Medulla oblongata (tissue), 1 donor: ENCODE data around the gene SULT2B1.

Source experiments
- DNase-seq: peaks from one replicate; pipeline ENCODE4 v3.0.0-alpha.2; 2015; ENCODE audit errors: extremely low spot score

SULT2B1 gene

DNA sequence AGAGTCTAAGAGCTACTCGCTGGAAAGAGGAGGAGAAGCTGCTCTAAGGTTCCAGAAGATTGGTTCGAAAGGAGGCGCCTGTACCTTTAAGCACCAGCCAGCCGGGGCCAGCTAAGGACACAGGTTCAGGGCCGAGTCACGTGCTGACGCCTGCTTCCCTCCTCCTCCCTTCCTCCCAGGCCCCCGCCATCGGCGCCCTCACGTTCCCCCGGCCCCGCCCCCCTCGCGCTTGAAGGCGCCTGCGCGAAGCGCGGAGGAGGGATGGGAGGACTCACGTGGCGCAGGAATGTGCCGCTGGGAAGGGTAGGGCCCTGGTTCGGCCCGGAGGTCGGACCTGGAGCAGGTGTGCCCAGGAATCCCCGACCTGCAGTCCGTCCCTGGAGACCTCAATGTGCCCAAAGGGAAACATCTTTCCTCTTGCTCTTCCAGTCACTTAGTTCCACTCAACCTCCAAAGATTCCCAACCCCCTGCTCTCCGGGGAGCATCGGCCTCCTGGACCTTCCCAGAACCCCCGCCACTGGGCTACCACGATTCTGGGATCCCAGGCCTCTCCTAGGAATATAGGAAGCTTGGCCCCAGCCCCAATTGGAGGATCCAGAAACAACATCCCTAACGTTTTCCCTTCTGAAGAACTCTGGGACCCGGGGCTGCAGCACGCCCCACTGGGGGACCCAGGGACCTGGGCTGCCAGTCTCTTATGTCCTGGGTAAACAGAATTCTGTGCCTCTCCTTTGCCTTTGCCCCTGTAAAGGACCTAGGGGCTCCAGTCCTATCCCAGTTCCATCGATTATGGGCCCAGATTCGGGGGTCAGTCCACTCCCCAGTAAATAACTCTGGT lies 82.7 kb downstream of the SULT2B1 start:
- peak; percentile 96 for DNase-seq

DNA sequence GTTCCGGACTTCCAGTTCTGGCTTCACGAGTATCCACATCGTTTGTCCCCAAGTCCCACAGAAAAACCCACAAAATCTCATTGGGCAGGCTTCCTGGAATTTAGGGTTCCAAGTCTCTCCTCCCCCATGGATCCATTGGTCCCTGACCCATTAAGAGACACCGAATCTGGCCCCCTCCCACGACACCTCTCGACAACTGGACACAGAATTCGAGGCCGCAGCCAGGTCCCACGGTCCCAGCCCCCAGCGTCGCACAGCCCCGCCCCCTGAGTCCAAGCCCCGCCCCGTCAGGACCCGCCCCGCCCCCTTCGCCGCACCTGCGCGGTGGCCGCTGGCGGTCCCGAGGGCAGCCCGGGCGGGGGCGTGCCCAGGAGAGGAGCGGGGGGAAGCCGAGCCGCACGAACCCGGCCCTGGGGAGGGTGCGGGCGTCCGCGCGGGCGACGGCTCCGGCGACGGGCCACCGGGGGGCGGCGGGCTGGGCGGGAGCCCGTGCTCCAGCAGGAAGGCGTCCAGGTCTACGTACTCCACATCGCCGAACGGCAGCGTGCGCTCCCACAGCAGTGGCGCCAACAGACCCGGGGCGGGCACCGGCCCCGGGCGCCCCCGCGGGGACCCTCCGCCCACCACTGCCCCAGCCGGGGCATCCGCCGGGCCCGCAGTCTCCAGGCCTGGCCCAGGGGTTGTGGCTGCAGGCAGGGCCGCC lies 83.4 kb downstream of the SULT2B1 start:
- DNase-seq = peak; percentile 75

DNA sequence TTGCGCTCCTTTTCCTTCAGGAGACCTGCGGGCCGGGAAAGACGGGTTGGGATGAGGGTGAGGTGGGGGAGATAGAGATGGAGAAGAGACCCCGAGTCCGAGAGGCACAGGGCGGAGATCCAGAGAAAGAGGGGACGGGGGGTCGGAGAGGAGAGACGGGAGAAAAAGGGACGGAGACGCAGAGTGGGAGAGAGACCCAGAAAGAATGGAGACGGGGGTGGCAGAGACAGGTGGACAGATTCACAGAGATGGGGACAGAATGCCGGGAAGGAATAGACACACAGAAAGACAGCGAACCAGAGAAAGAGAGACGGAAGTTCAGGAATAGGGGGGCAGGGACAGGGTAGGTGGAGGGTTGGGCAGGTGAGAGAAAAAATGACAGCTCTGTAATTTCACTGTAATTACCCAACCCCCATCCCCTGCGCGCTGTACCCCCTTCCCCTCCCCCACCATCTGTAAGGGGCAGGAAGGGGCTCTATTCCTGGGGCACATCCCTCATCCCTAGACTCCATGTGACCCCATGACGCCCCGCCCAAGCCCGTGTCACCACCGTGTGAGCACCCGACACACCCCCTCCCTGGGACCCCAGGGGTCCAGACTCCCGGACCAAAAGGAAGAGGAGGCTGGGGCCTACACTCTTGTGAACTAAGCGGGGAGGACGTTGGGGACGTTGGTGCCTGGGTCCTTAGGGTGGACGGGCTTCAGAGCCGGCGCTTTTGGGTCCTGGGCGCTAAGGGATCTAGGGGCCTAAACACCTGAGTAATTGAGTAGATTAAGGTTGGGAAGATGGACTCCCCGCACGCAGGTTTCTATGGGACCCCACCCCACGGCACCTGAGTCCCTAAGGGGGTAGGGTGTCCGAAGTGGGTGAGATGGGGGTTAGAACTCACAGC lies 84.2 kb downstream of the SULT2B1 start:
- peak; percentile 79 for DNase-seq

DNA sequence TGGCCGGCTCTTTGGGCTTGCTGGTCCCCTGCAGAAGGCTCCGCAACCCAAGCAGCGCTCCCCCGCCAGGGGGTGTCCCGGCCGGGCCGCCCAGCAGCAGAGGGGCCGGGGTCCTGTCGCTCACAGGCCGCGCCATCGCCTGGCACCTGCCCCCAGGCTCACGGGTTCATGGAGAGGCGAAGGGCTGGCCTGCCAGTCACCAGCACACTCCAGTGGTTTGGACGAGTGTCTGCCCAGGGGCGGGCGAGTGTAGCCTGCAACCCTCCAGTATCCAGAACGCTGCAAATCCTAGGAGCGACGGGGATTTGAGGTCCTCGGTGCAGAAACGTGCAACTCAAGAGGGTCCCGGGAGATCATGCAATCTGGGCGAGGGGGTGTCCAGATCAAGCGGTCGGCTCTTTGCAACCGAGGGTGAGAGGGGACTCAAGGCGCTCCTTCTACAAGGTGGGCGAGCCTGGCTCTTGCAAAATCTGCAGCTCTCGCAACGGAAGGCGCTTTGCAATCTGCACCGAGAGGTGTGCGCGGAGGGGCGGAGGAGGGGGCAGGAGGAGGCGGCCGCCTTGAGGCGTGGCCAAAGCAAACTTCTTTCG lies 85.0 kb downstream of the SULT2B1 start, which contains the start of gene DBP:
Gene DBP (minus strand): TSS at position 521 of the 590 bp plus-strand sequence. CDS start 385 bp downstream, at position 136.
- no peak for DNase-seq

DNA sequence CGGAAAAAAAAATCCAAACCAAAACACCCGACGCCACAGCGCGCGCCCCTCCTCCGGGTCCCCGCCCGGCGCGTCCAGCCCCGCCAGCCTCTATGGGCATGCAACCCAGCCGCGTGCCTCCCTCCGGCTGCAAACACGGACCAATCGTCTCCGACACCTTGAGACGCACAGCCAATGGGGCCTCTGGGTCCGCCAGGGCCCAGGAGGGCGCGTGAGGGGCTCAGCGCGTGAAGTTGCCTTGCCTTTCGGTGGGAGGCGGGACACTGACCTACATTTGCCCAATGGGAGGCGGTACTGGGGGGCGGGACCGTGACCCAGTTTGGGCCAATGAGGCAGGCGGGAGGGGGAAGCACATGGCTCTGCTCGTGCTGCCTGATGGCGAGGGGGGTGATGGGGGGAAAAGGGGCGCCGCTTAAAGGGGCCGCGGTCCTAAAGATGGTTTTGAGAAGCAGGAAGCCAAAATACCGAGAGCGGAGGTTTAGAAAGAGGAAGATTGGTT lies 85.5 kb downstream of the SULT2B1 start:
- peak; percentile 100 for DNase-seq

DNA sequence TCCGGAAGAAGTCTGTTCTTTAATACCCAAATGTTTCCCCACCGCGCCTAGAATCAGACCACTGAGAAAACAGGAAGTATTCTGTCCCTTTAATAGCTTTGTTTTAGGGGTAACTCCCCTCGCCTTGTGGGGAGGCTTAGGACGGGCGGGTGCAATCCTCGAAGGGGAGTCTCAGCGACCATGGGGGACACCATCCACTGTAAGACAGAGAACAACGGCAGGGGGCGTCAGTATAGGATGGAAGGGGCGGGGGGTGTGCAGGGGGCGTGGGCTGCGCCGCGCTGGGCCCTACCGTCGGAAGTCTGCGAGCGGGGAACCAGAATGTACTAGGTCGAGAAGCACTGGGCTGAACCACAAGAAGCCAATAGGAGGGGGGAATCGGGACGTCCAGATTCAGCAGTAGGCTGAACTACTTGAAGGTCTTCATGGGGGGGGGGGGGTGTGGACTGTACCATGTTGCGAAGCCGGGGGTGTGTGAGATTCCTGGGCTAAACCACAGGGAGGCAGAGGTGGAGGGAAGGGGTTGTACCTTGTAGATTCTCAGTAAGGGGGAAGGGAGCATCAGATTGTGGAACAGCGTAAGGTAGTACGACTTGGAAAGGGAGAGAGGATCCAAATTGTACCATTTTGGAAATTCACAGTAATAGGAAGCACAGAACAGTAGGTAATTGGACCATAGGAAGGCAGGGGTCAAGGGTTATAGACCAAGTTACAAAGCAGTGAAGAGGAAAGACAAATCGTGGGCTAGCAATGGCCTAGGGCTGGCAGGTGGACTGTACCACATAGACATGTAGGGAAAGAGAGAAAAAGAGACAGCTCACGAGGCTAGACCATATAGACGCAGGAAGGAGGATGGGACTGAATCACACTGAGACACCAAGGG lies 86.2 kb downstream of the SULT2B1 start:
- peak; percentile 96 for DNase-seq

DNA sequence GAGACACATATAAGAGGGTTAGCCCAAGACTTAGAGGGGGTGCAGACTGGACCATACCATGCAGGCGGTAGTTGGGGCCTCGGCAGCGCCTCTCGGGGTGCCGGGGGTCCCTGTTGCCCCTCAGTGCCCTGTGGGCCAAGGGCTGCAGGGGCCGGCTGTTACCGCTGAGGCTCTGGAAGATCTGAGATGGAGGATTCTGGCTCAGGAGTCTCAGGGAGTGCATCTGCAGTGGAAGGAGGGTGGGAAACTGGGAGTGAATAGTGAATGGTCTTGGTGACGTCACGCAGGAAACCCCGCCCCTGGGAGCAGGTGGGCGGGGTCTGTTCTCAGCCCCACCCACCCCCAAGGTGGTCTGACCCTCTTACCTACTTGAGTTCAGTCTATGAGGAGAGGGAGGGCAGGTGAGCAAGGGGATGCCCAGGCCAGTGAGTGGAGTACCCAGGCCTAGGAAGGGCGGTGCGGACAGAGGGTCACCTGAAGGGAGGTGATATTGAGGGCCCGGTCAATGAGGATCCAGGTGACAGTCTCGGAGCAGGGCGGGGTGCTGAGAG lies 86.9 kb downstream of the SULT2B1 start:
- no peak for DNase-seq

DNA sequence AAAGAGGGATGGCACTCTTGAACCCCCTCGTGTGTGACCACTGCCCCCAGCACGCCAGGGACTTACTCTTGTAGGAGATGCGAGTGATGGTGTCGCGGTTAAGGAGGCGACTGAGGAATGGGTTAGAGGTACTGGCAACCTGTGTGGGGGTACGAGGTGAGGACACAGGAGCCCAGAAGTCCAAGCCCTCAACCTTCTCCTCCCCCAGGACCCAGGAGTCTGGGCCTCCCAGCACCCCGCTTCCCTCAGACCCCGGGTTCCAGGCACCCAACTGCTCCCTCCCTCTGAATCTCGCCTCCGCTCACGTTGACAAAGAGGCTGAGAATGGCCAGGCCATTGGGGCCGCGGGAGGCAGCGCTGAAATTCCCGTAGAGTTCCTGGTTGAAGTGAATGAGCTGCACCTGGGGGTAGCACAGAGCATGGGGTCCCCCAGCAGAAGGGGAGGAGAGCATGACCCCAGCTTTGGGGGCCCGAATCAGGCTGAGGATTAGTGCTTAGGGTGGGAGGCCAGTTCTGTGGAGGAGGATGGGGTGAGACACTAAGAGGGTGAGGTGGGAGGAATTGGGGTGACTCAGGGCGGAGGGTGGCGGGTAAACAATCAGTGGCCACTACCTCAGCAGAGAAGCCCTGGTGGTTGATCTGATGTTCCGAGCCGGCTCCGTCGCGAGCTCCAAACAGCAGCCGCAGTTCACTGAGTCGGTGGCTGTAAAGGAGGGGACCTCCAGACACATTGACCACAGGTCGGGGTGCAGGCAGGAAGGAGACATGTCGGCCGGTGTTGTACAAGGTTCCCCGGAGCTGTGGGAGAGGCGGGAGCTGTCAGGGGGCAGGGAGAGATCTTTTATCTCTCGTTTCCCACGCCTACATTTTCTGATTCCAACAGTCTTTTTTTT lies 87.8 kb downstream of the SULT2B1 start:
- DNase-seq = no peak

DNA sequence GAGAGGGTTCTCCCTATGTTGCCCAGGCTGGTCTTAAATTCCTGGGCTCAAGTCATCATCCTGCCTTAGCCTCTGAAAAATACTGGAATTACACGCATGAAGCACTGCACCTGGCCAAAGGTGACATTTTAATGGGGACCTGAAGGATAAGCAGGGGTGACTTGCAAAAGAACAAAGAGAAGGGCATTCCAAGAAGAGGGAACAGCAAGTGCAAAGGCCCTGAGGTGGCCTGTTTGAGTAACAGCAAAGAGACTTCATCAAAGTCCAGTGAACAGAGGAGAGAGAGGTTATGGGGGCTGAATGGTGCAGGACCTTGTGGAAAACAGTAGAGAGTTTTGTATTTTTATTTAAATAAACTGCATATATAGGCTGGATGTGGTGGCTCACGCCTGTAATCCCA lies 89.9 kb downstream of the SULT2B1 start:
- DNase-seq = no peak

DNA sequence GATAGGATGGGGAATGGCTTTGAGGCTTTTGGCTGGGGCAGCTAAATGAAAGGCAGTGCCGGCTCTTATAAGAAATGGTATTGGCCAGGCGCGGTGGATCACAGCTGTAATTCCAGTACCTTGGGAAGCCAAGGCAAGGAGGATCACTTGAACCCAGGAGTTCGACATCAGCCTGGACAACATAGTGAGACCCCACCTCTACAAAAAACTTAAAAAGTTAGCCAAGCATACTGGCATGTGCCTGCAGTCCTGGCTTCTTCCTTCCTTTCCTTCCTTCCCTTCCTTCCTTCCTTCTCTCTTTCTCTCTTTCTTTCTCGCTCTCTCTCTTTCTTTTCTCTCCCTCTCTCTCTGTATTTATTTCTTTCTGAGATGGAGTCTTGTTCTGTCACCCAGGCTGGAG lies 90.9 kb downstream of the SULT2B1 start:
- no peak for DNase-seq

DNA sequence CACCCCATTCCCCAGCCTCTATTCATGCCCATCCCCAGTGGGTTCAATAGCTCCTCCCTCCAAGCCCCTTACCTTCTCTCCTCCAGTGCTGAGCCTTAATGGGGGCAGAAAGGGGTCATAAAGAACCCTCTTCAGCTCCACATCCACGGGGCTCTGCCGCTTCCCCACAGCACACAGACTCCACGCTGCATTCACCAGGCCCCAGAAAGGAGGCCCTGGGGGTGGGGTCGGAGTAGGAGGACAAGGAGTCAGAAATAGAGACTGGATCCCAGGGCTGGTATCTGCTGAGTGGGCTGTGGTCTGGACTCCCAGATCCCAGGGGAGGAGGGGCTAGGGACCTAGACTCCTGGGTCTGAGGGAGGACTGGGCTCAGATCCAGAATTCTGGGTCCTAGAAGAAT lies 92.4 kb downstream of the SULT2B1 start:
- DNase-seq = peak; percentile 38

DNA sequence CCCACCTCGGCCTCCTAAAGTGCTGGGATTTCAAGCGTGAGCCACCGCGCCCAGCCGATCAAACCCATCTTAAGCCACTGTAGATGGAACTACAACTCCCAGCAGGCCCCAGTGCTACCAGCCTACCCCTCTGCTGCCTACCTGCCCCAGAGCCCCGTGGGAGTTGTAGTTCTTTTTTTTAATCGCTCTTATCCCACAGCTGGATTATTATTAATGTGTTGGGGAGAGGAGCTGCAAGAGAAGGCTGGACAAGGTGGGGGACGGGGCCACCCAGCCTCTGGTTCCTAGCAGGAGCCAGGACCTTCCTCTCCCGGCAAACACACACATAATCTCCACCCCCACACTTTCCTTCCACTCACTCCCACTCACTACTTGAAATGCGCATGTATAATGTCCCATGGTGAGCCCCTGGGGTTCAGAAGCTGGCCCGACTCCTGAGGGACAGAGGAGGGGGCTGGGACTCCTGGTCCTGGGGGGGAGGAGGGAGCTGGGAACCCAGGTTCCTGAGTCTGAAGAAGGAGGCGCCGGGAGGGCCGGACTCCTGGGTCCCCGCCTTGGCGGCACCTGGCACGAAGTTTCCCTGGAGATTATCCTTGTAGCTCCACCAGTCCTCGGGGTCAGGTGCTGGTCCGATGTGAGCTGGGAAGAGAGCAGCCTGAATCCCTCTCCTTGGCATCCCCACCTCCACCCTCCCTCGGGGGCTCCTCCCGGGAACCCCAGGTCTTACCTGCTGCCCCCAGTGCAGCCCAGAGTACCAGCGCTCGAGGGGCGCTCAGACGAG lies 93.1 kb downstream of the SULT2B1 start:
- peak; percentile 89 for DNase-seq

DNA sequence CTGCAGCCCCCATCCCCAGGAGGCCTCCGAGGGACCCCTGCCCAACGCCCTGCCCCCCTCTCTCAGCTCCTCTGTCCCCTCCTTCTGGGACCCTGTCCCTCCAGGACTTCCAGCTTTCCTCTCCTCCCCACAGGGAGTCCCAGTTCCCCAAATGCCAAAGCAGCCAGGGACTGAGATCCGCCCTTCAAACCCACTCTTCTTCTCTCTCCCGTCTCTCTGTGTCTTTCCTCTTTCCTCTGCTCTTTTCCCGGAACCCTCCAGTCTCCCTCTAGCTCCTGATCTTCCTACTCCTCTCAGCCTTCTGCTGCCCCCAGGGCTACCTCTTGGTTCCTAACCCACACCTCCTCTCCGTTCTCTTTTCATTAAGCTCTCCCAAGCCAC lies 93.6 kb downstream of the SULT2B1 start:
- peak; percentile 55 for DNase-seq

DNA sequence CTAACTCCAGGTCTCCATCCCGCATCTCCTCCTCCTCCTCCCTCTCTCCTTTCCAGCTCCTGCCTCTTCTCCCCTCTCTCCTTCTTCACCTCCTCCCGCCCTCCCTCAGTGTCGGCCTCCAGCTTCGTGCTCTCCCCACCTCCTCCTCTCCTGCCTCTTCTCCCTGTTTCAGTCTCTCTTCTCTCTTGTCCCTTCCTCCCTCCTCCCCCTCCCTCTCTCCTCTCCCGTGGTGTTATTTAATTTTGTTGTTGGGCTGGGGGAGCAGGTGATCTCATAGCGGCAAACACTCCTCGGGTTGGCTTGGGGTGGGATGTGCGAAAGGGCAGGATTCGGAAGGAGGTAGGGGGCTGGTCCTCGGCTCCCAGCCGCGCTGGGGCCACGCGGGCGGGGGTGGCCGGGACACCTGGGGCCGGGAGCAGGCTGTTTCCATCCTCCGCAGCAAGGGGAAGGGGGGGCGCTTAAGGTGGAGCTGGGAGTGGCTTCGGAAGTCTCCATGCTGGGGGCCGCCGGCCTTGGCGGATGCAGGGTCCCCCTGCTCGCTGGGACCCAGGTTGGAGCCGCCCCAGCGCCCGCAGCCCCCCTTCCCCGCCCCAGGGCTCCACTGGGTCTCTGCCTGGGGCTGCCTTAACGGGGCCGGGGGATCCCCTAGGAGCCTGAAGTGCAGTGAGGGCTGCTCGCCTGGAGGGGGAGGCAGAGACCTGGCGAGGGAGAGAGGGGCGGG lies 94.2 kb downstream of the SULT2B1 start, which contains the start of gene CA11:
Gene CA11 (minus strand): TSS at position 187 of the 721 bp plus-strand sequence. CDS start 555 bp downstream, outside the sequence.
- peak; percentile 95 for DNase-seq

DNA sequence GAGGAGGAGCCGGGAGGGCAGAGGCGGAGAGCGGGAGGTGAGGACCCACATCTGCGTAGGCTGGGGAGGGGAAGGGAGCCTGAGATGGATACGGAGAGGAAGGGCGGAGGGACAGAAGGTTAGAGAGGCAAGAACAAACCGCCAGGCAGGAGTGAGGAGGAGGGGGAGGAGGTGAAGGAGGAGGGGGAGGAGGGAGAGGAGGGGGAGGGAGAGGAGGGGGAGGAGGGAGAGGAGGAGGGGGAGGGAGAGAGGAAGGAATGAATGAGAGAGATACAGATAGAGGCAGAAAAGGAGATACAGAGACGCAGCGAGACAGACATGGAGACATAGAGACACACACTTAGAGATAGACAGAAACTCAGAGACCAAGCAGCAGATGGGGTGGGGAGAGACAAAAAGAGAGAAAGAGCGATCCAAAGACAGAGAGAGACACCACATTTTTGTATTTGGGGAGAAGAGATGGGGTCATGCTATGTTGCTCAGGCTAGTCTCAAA lies 94.8 kb downstream of the SULT2B1 start:
- no peak for DNase-seq

DNA sequence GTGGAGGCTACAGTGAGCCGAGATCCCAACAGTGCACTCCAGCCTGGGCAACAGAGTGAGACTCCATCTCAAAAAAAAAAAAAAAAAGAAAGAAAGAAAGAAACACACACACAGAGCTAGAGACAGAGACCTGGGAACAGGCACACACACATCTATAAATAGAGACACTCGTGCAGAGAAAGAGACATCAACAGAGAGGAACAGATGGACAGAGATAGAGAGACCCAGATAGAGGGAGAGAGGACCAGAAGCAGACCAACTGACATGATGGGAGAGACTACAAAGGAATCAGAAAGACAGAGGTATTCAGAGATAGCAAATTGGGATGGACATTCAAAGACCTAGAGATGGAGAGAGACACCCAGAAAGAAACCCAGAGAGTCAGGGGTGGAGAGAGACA lies 96.2 kb downstream of the SULT2B1 start:
- no peak for DNase-seq
